ENCODE measurements around the gene SMC1B.
"Not testable (repeated sequence)": the region's sequence is repeated elsewhere in the genome, so short reads cannot be mapped to it uniquely, and the experiment has no call there.

Gene SMC1B

DNA sequence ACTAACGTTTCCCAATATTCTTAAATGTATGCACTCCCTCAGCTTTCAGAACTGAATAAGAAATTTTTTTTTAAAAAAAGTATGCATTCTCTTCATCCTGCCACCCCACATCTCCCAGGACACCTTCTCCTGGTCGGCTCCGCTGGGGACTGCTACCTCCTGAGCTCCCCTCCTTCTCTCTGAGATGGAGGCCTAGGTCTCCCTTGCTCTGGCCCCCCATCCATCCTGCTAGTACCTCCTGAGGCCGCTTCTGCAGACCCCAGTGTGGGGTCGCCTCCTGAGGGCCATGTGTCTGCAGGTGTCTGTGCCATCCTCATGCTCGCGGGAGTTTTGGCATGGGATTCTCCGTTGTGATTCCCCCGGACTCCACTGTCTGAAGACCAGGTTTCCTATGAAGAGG is 75.9 kb downstream of the SMC1B start:
- no peak for DNase-seq

DNA sequence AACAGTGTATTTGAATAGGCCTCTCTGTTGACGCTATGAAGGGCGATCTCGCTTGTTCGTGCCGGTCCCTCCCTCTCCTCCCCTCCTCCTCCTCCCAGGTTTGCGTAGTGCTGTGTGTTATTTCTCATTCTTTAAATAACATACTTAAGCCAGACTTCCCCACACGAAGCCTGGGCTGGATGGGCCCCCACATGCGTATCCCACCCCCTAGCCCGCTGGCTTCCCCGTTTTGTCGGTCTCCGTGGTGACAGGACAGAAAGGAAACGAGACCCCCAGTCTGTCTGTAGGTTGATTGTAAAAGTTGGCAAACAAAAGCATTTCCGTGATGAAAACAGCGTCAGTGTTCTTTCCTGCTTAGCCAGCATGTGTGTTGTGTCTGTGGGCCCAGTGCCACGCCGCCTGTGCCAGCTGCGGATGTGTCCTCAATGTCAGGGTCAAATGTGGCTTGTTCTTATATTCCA is 76.4 kb downstream of the SMC1B start:
- no peak for DNase-seq

DNA sequence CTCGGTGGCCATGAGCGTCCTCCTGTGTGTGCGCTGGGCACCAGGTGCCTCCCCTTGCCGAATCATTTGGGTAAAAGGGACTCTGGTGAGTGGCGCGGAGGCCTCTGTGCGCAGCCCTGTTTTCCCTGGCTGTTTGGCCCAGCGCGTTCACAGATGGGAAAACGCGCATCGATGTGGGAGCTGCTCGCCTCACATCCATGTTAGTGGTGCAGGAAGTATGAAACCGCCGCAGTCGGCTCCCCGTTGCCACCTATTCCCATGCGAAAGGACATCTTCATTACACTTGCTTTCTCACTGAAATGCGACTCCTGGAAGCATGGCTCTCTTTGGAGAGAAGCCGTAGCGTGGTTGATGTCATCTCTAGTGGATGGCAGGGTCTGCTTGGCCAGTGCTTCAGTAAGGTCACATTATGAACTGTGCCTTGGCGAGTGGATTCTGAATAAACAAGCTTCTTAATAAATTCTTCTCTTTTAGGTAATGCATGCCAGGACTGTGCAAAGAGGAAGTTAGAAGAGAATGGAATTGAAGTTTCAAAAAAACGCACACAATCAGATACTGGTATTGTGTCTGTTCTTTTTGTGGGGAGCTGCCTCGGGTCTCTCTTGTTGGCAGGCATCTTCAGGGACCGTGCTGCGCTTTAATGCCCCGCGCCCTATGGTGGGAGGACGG is 77.4 kb downstream of the SMC1B start:
- no peak for DNase-seq

DNA sequence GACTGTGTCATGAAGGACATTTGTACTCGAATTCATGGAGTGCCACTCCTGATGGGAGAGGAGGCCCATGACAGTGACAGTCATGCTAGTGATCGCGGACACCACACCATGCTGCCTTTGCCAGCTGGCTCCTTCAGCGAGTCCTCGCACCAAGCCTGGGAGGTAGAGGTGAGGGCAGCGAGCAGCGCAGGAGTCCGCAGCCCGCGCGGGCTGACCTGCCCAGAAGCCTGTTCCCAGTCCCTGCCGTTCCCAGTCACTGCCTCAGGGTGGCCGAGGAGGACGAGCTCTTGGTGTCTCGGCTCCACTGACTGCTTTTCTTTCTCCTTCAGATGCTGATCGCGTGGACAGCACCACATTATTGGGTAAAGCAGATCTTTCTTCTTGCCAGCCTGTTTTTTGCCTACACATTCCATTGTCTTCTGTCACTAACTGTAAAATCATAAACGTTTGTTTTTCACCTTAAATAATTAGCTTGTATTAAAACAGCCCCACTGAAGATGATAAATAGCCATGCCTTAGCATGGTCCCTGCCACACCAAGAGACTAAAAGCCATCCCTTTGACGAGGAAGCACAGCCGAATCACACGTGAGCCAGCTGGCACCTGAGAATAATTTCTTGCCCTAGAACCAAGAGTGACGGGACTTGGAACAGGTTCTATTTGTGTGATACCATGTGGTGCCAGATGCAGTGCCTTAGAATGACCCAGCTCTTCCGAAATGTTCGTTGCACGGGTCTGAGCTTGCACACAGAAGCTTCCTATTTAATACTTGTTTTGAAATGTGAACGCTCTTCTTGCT is 78.2 kb downstream of the SMC1B start:
- DNase-seq, result no peak

DNA sequence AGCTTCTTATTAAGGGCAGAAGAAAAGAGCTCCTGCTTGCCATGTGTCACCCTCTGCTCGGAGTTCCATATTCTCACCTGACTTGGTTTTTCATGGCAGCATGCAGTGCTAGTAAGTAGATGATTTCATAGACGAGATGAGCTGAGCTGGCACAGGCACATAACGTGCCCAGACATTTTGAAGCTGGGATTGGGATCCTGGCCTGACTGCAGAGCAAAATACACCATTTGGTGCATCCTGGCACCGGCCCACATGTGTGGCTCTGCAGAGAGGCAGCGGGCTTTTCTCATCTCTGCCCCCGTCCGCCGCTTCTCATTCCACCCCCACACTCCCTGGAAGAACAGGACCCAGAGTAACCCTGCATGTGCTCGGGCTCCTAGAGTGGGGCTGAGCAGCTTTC is 78.9 kb downstream of the SMC1B start:
- DNase-seq, result no peak

DNA sequence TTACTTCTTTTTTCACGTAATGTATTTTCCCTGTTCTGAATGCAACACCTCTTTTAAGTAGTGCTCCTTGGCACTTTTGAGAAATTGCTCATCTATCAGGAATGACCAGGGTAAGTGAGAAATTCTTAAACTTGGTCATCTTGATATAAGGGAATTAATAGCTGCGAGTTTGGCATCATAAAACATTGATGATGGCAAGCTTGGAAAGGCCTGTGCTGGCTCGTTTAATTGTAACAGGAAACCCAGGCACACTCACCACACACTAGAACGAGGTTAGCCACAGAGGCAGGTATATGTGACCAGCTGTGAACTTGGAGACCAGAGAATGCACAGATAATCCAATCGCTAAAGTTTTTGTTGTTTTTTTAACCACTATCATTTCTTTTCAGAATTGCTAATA is 79.3 kb downstream of the SMC1B start:
- DNase-seq, result no peak

DNA sequence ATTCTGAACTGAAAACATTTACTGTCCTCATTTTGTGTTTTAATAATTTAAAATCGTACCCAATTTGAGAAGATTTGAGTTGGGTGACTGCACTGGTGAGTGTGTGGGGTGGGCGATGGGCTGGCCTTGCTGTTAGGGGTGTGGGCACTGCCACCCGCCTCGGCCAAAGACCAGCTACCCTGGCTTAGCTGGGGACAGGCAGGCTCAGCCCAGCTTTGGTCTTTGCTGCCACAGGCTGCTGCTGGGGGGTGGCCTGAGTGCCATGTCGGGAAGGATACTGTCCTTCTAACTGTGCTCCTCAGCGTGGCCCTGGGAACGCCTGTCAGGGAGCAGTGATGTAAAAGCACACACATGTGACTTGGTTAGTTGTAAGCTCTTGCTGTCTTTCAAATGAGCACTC is 81.4 kb downstream of the SMC1B start:
- DNase-seq, result no peak

DNA sequence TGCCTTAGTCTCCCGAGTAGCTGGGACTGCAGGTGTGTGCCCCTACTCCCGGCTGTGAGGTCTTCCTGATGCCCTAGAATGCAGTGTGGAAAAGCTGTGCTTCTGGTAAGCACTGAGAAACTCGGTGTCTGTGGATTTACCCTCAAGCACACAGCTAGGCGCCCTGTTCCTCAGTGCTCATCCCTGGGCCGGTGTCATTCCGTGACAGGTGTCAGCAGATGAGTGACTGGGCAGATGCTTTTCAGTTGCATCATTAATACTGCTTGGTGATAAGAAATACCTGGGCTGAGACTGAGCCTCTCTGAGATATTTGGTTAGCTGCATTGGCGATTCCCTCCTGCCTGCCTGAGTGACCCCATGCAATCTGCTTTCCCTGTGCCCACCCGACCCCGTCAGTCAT is 81.9 kb downstream of the SMC1B start:
- no peak for DNase-seq

DNA sequence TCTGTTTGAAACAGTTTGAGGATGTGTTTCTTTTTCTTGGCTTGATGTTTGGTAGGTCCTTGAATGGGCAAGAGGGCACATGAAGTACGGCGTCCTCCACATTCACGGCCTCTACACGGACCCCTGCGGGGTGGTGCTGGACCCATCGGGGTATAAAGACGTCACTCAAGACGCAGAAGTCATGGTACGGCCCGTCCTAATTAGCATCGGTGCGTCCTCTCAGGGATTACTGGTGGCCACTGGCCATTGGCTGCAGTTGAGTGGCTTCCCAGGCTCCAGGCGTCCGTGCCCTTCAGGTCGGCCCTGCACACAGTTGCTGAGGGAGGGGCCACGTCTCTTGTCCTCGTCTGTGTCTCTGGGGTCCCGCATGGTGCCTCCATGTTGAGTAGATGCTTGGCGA is 82.9 kb downstream of the SMC1B start:
- no peak for DNase-seq

DNA sequence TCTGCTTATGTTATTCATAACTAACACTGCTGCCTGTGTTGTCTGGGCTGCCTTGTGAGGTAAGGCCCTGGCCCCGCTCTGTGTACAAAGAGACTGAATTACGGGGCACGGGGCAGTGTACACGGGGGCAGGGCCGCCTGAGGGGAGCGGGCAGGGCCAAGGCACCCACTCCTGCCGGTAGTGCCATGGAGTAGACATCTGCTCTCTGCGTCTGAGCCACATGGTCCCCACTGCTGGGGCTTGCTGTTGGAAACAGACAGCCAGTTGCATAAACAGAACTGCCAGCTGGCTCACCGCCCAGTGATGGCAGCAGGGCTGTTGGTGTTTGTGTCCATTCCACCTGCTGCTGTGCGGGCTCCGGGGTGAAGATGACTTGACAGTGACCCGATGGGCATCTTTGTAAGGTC is 83.9 kb downstream of the SMC1B start:
- no peak for DNase-seq

DNA sequence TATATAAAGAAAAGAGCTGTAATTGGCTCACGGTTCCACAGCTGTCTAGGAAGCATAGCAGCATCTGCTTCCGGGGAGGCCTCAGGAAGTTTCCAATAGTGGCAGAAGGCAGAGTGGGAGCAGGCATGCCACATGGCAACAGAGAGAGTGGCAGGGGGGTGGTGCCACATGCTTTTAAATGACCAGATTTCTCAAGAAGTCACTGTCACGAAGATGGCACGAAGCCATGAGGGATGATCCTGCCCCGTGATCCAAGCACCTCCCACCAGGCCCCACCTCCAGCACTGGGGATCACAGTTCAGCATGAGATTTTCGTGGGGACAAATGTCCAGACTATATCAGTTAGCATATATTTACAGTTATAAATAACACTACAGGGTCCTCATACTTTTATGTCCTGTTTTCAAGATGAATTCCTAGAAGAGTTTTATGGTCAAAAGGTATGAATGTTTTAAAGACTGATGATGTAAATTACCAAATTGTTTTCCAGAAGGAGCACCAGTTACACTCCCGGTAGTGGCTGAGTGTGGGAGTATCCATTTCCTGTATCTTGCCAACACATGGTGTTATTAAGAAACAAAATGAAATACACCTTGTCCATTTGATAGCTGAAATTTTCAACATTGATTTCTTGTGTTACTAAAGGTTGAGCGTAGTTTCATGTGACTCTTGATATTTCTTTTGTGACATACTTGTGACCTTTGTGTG is 84.4 kb downstream of the SMC1B start:
- no peak for DNase-seq

DNA sequence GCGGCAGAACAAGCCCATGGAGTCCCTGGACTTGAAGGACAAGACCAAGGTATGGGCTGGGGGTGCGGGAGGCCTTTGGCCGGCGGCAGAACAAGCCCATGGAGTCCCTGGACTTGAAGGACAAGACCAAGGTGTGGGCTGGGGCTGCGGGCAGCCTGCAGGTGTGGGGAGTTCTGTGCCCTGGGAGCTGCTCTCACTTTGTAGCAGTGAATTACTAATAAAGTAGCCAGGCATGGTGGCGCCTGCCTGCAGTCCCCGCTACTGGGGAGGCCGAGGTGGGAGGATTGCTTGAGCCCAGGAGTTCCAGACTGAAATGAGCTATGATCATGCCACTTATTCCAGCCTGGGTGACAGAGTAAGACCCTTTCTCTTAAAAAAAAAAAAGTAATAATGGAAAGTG is 85.1 kb downstream of the SMC1B start:
- DNase-seq, result not testable (repeated sequence)

DNA sequence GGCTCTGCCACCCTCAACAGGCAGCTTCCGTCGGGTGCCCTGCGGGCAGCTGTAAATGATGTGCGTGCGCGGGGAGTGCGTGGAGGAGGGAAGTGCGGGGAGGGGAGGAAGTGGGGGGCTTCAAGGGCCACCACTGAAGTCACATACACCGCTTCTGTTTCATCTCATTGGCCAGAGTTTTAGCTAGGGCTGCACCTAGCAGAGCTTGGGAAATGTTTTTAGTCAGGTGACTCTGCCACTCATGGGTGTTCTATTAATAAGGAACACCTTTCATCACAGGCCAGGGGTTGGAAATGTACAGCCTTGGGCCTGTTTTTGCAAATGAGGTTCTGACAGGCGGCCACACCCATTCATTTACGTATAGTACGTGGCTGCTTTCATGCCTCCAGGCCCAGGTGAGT is 89.1 kb downstream of the SMC1B start:
- no peak for DNase-seq

DNA sequence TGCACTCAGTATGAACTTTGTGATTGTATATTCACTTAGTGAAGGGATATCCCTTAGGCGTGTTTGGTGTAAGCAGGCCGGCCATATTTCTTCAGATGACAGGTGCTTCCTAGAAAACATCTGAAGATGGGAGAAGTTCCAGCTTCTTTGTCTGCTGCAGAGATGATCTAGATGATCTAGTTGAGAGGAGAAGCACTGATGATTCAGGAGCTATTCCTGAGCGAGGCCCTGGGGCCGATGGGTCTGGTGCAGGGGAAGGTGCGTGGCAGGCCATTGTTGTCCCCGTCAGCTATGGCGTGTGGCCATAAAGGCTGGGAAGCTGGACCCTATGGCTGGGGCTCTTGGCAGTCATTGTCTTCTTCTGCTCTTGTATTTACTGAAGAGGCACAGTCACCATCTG is 89.7 kb downstream of the SMC1B start:
- no peak for DNase-seq

DNA sequence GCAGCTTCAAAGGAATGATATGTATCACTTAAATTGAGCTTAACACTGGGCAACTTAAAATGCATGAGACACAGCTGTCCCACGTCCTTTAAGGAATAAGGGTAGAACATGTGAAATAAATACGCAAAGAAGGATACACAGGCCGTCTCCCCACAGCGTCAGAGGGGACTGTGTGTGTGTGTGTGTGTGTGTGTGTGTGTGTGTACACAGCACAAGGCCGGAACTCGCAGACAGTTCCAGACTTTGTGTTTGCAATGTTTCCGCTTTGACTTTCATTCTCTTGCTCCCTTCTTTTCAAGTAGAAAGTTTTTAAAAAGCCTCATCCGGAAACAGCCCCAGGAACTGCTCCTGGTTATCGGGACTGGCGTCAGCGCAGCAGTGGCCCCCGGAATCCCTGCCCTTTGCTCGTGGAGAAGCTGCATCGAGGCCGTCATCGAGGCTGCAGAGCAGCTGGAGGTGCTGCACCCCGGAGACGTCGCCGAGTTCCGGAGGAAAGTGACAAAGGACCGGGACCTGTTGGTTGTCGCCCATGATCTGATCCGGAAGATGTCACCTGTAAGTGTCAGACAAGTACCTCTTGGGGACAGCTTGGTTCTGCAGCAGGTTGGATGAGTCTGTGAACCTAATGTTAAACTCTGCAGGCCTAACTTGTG is 90.4 kb downstream of the SMC1B start:
- DNase-seq, result no peak

DNA sequence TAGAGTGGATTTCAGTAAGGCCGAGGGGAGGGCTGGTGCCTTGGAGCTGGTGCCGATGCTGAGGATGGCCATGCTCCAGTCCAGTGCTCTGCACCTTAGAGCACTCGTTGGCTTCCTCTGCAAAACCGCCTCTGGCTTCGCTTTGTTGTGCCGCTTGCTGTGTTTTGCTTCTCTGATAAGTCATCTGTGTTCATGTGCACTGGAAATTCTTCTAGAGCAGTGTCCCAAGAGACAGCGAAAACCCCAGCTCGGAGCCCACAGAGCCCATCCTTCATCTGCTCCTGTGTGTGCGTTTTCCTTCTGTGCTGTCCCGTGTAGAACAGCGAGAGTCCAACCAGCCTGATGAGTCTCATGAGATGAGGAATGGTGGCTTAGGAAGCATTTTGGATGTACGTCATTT is 91.6 kb downstream of the SMC1B start:
- DNase-seq, result no peak

DNA sequence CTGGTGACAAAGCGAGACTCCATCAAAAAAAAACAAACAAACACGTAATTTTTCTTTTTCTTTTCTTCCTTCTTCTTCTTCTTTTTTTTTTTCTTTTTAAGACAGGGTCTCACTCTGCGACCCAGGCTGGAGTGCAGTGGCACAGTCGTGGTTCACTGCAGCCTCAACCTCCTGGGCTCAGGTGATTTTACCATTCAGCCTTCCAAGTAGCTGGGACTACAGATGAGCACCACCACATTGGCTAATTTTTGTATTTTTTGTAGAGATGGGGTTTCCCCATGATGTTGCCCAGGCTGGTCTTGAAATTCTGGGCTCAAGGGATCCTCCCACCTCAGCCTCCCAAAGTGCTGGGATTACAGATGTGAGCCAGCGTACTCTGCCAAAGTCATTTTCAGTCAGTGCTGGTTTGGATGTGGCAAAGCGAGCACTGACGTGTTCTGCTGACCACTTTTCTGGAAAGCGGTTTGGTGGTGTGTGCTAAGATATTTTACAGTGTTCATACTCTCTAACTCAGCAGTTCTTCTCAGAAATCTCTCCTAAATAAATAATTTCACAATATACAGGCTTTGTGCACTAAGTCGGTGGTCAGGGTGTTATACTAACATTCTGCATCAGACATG is 92.9 kb downstream of the SMC1B start:
- DNase-seq, result no peak

DNA sequence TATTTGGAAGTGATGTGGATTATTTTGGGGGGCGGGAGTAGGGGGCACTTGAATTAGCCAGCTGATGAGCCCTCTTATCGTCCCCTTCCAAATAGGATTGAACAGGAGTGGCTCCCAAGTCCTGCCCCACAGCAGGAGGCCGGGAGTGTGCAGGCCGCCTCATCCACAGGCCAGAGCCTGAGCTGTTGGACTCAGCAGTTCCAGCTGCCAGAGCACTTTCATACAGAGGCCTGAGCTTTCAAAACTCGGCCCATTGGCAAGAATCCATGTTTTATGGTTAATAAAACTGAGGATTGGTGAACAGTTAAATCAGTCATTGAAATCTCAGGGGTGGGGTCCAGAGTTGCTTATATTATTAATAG is 94.1 kb downstream of the SMC1B start:
- DNase-seq, result no peak

DNA sequence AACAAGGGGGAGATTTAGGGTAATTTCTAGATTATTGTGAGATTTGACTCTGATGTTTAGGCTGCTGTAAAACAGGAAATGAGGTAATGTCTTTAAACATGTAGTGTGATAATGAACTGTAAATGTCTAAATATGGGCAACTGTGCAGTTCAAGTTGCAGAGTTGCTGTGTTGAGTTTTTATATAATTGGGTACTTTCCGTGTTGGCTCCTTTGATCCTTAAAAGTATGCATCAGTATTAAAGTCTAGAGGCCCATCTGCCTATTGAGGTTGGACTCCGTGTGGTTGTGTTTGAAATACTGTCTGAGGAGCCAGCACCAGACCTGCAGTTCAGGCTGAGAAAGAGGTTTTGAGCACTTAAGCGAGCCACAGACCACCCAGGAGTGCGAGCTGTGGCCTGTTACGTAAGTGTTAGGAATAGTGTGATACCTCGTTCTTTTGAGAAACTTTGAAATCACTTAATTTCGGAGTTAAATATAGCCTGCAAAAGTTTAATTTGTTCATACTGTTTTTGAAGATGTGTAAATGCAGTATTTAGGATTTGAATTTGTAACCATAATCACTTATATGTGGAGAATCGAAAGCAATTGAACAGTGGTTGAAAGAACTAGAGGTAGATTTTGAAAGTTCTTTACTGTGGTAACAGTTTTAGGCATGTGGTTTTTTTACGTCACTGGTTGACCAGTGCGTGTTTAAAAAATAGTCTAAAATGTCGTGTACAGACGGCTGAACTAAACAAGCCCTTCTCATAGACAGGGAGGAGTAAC is 94.7 kb downstream of the SMC1B start:
- no peak for DNase-seq

DNA sequence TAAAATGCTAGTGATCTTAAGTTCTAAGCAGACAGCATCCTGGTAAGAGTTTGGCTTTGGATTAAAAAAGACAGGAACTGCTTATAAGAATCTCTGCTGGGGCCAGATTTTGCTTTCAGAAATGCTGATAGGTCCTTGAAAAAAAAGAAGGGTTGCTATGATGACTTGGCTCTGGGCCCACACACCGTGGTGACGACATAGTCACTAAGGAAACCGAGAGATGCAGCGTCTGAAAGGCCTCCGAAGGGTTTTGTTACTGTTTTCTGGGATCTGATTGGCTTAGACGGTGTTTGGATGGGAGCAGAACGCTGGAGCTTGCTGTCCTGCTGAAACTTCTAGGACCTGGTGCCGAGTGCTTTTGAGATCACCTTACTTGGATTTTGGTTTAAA is 95.2 kb downstream of the SMC1B start:
- DNase-seq, result no peak

DNA sequence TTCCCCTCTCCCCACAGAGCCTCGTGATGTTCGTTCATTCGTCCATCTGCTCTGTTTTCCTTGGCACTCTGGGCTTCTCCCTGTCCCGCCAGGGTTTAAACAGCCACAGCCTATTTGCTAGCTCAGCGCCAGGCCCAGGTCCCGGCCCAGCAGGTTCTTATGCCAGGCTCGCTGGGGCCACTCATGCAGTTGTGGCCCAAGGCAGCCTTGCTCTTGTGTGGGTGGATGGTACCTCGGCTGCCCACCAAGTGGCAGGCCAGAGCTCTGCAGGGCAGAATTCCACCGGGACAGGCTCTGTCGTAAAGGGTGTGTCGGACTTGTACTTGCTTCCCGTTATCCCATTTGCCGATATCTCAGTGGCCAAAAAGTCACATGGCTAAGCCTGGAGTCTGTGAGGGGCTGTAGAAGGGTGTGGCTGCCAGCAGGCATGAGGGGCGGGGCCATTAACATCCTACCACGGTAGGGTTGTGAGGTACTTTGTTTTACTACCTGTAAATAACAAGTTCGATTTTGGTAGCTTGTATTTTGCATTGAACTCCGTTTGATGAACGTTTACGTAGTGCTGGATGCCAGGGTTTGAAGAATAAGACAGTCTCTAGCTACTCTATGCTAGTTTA is 95.7 kb downstream of the SMC1B start:
- DNase-seq, result no peak
